EL (cell line): ENCODE results near the gene PAQR4.
A peak's percentile ranks its signal among the peaks of the same experiment; 100 is the strongest.

Source experiments
- DNase-seq: peaks from one replicate; pipeline ENCODE4 v3.0.0-alpha.2; 2016

Gene PAQR4

GRCh38 chr16:2981177-2981898 is 12.2 kb downstream of the PAQR4 start:
- no peak for DNase-seq

- no peak for DNase-seq
These were observed 12.7 kb downstream of the PAQR4 start for GRCh38 chr16:2981899-2982250.

GRCh38 chr16:2982402-2982801 is 13.3 kb downstream of the PAQR4 start:
- DNase-seq, result no peak

GRCh38 chr16:2983706-2984136 is 14.6 kb downstream of the PAQR4 start:
- peak; percentile 83 for DNase-seq

- DNase-seq, result no peak
These were observed 16.3 kb downstream of the PAQR4 start for GRCh38 chr16:2985462-2985861.

- no peak for DNase-seq
These were observed 16.8 kb downstream of the PAQR4 start for GRCh38 chr16:2985893-2986355.

GRCh38 chr16:2986623-2987188 is 17.6 kb downstream of the PAQR4 start:
- DNase-seq, result no peak

- DNase-seq, result no peak
These were observed 18.1 kb downstream of the PAQR4 start for GRCh38 chr16:2987286-2987685.

- no peak for DNase-seq
These were observed 18.7 kb downstream of the PAQR4 start for GRCh38 chr16:2987833-2988232.

- no peak for DNase-seq
These were observed 19.5 kb downstream of the PAQR4 start for GRCh38 chr16:2988590-2989099.

- DNase-seq, result no peak
These were observed 21.7 kb downstream of the PAQR4 start for GRCh38 chr16:2990891-2991290.

GRCh38 chr16:2991566-2992261 is 22.6 kb downstream of the PAQR4 start:
- DNase-seq, result no peak

- DNase-seq, result no peak
These were observed 23.4 kb downstream of the PAQR4 start for GRCh38 chr16:2992383-2993081.

GRCh38 chr16:2996298-2996697 is 27.1 kb downstream of the PAQR4 start:
- no peak for DNase-seq

- no peak for DNase-seq
These were observed 30.8 kb downstream of the PAQR4 start for GRCh38 chr16:2999929-3000328.

GRCh38 chr16:3000540-3000939 is 31.4 kb downstream of the PAQR4 start:
- no peak for DNase-seq

- DNase-seq, result no peak
These were observed 32.2 kb downstream of the PAQR4 start for GRCh38 chr16:3001316-3001715.

GRCh38 chr16:3003582-3004270 is 34.6 kb downstream of the PAQR4 start:
- peak; percentile 99 for DNase-seq

- no peak for DNase-seq
These were observed 35.2 kb downstream of the PAQR4 start for GRCh38 chr16:3004319-3004718.

- no peak for DNase-seq
These were observed 35.7 kb downstream of the PAQR4 start for GRCh38 chr16:3004781-3005284.

- DNase-seq, result no peak
These were observed 38.2 kb downstream of the PAQR4 start for GRCh38 chr16:3007059-3007956.
